H1 (cell line): Measurements from ENCODE around the gene MAOA. TPM values are rescaled to one million over a fixed set of nuclear protein-coding genes. Genes with fewer than 3 reads are reported as not detected.

Source experiments
- ATF3 ChIP-seq: IDR thresholded peaks from 2 replicates; pipeline ENCODE4 v1.6.1; 2011; ENCODE audit warnings: low read depth, mild to moderate bottlenecking, low read length; ENCODE audit not compliant: insufficient read depth
- CHD7 ChIP-seq: fragments of 300-600 bp; sonication (generic); IDR thresholded peaks from 2 replicates; pipeline ENCODE4 v1.7.1; 2012; ENCODE audit warnings: low read length, moderate library complexity, mild to moderate bottlenecking, inconsistent platforms; ENCODE audit not compliant: insufficient replicate concordance
- E2F6 ChIP-seq: IDR thresholded peaks from 2 replicates; pipeline ENCODE4 v1.6.1; 2012; ENCODE audit warnings: inconsistent platforms
- KDM4A ChIP-seq: IDR thresholded peaks from one replicate; pipeline ENCODE4 v1.7.1; 2012; ENCODE audit warnings: low read depth, mild to moderate bottlenecking, moderate library complexity, low read length, inconsistent platforms; ENCODE audit not compliant: severe bottlenecking
- PHF8 ChIP-seq: fragments of 200-600 bp; sonication (generic); conservative IDR thresholded peaks from 2 replicates; pipeline ENCODE4 v1.7.1; 2012; ENCODE audit warnings: low read depth, mild to moderate bottlenecking, inconsistent platforms, low read length, moderate library complexity
- RNF2 ChIP-seq: fragments of 200-900, 300-1000 bp; sonication (generic); IDR thresholded peaks from 2 replicates; pipeline ENCODE4 v1.7.1; 2016; ENCODE audit warnings: borderline replicate concordance, low read depth, mild to moderate bottlenecking, antibody characterized with exemption, low read length; ENCODE audit not compliant: poor library complexity, severe bottlenecking; ENCODE audit errors: missing control alignments
- SIN3A ChIP-seq, 2 experiments: IDR thresholded peaks in 1 of 2; conservative IDR thresholded peaks in 1 of 2; 2 replicates each; pipeline ENCODE4 v1.6.1; 2011 to 2012; ENCODE audit warnings: low read length in 2 of 2, improper control_type of control experiment in 1 of 2, low read depth in 1 of 2, mild to moderate bottlenecking in 1 of 2
- polyA plus RNA-seq, 7 experiments: library from polyadenylated mRNA; depleted of rRNA in 3 of 7; stranded (reverse) in 5 of 7; unstranded in 2 of 7; fragments of >200 nt in 5 of 7; fragments of 200-250 nt in 2 of 7; gene quantifications; 1 replicate in 5 of 7; 2 replicates in 1 of 7; 4 replicates in 1 of 7; pipeline versions ENCODE4 v1.2.1 to v1.2.3, GENCODE V29; 2011 to 2013; ENCODE audit warnings: missing spikeins in 2 of 7, mixed read lengths in 2 of 7
- total RNA-seq: library from RNA; stranded (reverse); fragmentation: NEBNext Ultra II Directional; extraction: Animal tissue kit (Norgen Biotek cat#: 25700); gene quantifications from 2 replicates; pipeline ENCODE4 v1.2.1, GENCODE V29; 2021

MAOA gene
- total and polyA plus RNA-seq, 2 of the 8 experiments (the other 6 are each of a cell fraction or from before 2014, with no cell fraction given), result 2.6 to 8.2 TPM

GRCh38 chrX:43716696-43717095 is 60.6 kb downstream of the MAOA start (continued):
- TF ChIP-seq KDM4A (no peak), RNF2 (no peak), CHD7 (no peak), ATF3 (no peak), E2F6 (no peak), PHF8 (no peak), SIN3A (conservative IDR thresholded peaks at IDR 0.05 in 1 of 2, IDR thresholded peaks at IDR 0.05 in 1 of 2; ENCODE audit: low read depth in 1 of 2, low read length in 2 of 2) (no peak)
- TF ChIP-seq, all 59 proteins: peak for 0
